ENCODE measurements around the gene SIGLEC8. TPM values are rescaled to one million over a fixed set of nuclear protein-coding genes. Genes with fewer than 3 reads are reported as not detected.

Gene SIGLEC8
- total and polyA plus RNA-seq, 10 of the 15 experiments (the other 5 are each of a cell fraction or from before 2014, with no cell fraction given): not detected

- BruUV-seq (replicated peaks): no TSS peak
- DNase-seq (ENCODE audit: low read depth, low spot score) (no peak), ATAC-seq (no peak), FAIRE-seq (no peak)
- Histone ChIP-seq H3K9ac (ENCODE audit: control insufficient read depth, insufficient read depth, low read length) (no peak overlapping the region), H3K4me3 (no peak overlapping the region), H3K27ac (ENCODE audit: control insufficient read depth, insufficient read depth) (no peak overlapping the region), H3K4me2 (ENCODE audit: control insufficient read depth, insufficient read depth) (no peak overlapping the region), H3K79me2 (ENCODE audit: control insufficient read depth, insufficient read depth, low read length) (no peaks in the 10 kb centered on the region), H3K27me3 (replicated peaks in 1 of 2; ENCODE audit: control insufficient read depth in 2 of 2, insufficient read depth in 2 of 2, low read length in 1 of 2) (no peaks in the 10 kb centered on the region), H2AFZ (ENCODE audit: control insufficient read depth, low read depth, low read length) (no peak overlapping the region), H4K20me1 (ENCODE audit: control insufficient read depth, insufficient read depth) (no peaks in the 10 kb centered on the region), H3K4me1 (ENCODE audit: control insufficient read depth, insufficient read depth, low read length) (no peaks in the 10 kb centered on the region), H3K9me3 (replicated peaks; ENCODE audit: control insufficient read depth, insufficient read depth, low read length) (no peaks in the 10 kb centered on the region), H3K36me3 (ENCODE audit: control insufficient read depth in 2 of 2, insufficient read depth in 2 of 2, low read length in 1 of 2) (no peaks in the 10 kb centered on the region)
- ChIA-PET POLR2A (no interaction called here), RAD21 (ENCODE audit: unreplicated experiment) (no interaction called here), CTCF (interaction anchor here (0.7 to 1.2 kb wide), 2 partner anchors 16 to 26 kb away, joined by 3 read pairs; no protein-coding TSS in a partner anchor), SMC1A (ENCODE audit: uncharacterized antibody, unreplicated experiment) (no interaction called here)
- TF ChIP-seq MEF2A (IDR thresholded peaks at IDR 0.05; ENCODE audit: insufficient read depth, low read depth, low read length) (no peak), ZNF622 (IDR thresholded peaks at IDR 0.05) (no peak), SUZ12 (IDR thresholded peaks at IDR 0.05; ENCODE audit: unreplicated experiment) (no peak), MLLT1 (IDR thresholded peaks at IDR 0.05) (no peak), ZBTB4 (CRISPR knock-in tag; IDR thresholded peaks at IDR 0.05) (no peak), CHD2 (IDR thresholded peaks at IDR 0.05; ENCODE audit: borderline replicate concordance, low read depth, low read length) (no peak), SIN3A (IDR thresholded peaks at IDR 0.05; ENCODE audit: low read depth, low read length) (no peak), NFXL1 (IDR thresholded peaks at IDR 0.05; ENCODE audit: borderline replicate concordance) (no peak), KLF5 (IDR thresholded peaks at IDR 0.05; ENCODE audit: partially characterized antibody) (no peak)
- intact Hi-C loops (cut with micrococcal nuclease; ENCODE audit: unreplicated experiment) (no loop called here), in situ Hi-C loops (cut with MboI) (no loop called here)
- 0% methylated on average over 2 of the region's 2 CpGs for WGBS (ENCODE audit: insufficient coverage, insufficient replicate concordance, low lambda C conversion rate, missing lambda C conversion rate)
These were observed 30.9 kb upstream of the SIGLEC8 start for GRCh38 chr19:51489113-51489512.
